ENCODE data around the gene TIE1. TPM values are rescaled to one million over a fixed set of nuclear protein-coding genes. Genes with fewer than 3 reads are reported as not detected.

TIE1 gene
- total RNA-seq, 3 donors from 2014 or later (not counting 1 experiment from before 2014, with no cell fraction given) = 4.5 to 10.7 (median 6.7) TPM

DNA sequence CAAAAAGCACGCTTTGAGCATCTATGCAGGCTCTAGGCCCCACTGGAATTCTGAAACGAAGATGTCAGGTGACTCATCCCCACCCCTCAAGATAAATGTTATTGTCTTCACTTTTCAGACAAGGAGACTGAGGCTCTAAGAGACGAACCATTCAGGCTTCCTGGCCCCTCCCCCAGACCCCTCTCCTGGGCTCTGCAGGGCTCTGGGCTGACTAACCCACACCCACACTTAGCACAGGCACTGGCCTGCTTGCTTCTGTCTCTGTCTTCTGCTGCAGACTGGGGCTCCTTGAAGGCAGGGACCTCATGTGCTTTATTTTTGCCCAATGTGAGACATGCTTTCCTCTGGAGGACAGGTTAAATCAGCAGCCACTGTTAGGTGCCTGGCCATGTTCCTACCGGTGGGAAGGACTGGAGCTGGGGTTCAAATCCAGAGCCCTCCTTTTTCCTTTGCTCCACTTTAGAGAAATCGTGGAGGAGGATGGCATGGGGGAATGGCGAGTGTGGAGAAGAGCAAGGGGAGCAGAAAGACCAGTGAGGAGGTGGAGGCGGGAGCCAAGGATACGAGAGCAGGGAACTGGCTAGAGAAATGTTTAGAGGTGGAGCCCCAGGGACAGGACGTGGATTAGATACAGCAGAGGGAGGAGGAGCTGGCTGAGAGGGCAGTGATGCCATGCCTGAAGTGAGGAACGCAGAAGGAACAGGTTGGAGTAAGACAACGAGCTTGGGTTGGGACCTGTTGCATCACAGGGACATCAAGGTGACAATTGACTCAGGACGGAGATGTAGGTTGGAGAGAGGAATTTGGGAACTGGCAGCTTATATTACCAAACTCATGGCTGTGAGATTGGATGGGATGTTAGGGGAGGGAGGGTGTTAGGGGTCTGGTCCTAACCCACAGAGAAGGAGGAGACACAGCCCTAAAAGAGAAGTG is 29.3 kb upstream of the TIE1 start:
- H3K27me3 Mint-ChIP-seq (ENCODE audit: low read depth in 2 of 2) = peaks cover 0 to 7% of the 10 kb centered on the region in 2 donors
- no peaks in the 10 kb centered on the region for H3K36me3 Mint-ChIP-seq
- WGBS (ENCODE audit: insufficient coverage) = 84% methylated on average over 12 of the region's 12 CpGs
- peak overlapping the region in 1 of 2 donors; percentile 31 for H3K27ac Mint-ChIP-seq
- intact Hi-C loops (cut with micrococcal nuclease) = no loop called here
- Histone ChIP-seq H3K9me3 (ENCODE audit: control insufficient read depth, insufficient read depth, low read length) (no peaks in the 10 kb centered on the region), H3K27me3 (ENCODE audit: control insufficient read depth, insufficient read depth, low read length) (no peaks in the 10 kb centered on the region), H3K4me1 (ENCODE audit: control insufficient read depth, insufficient read depth, low read length) (peaks cover 21% of the 10 kb centered on the region), H3K36me3 (ENCODE audit: control insufficient read depth, insufficient read depth, low read length) (no peaks in the 10 kb centered on the region), H3K4me3 (ENCODE audit: low read length) (no peak overlapping the region), H3K27ac (ENCODE audit: low read length) (no peak overlapping the region)
- TF ChIP-seq CTCF (IDR thresholded peaks at IDR 0.05) = no peak
- peak overlapping the region; percentile 78 for H3K4me3 Mint-ChIP-seq
- DNase-seq (no peak), ATAC-seq (no peak)
- H3K4me1 Mint-ChIP-seq = peaks cover 26 to 38% of the 10 kb centered on the region in 2 donors
- no peaks in the 10 kb centered on the region for H3K9me3 Mint-ChIP-seq

GRCh38 chr1:43272161-43272560 is 28.6 kb upstream of the TIE1 start:
- Mint-ChIP-seq H3K4me3 (no peak overlapping the region), H3K27me3 (ENCODE audit: low read depth in 2 of 2) (peaks cover 0 to 7% of the 10 kb centered on the region in 2 donors), H3K36me3 (no peaks in the 10 kb centered on the region), H3K9me3 (no peaks in the 10 kb centered on the region), H3K4me1 (peaks cover 26 to 38% of the 10 kb centered on the region in 2 donors), H3K27ac (no peak overlapping the region)
- Histone ChIP-seq H3K27ac (ENCODE audit: low read length) (no peak overlapping the region), H3K4me1 (ENCODE audit: control insufficient read depth, insufficient read depth, low read length) (peaks cover 21% of the 10 kb centered on the region), H3K36me3 (ENCODE audit: control insufficient read depth, insufficient read depth, low read length) (no peaks in the 10 kb centered on the region), H3K9me3 (ENCODE audit: control insufficient read depth, insufficient read depth, low read length) (no peaks in the 10 kb centered on the region), H3K4me3 (ENCODE audit: low read length) (no peak overlapping the region), H3K27me3 (ENCODE audit: control insufficient read depth, insufficient read depth, low read length) (no peaks in the 10 kb centered on the region)
- DNase-seq = no peak
- intact Hi-C loops (cut with micrococcal nuclease) = no loop called here
- 89% methylated on average over 9 of the region's 9 CpGs for WGBS (ENCODE audit: insufficient coverage)
- ATAC-seq = no peak
- no peak for TF ChIP-seq CTCF (IDR thresholded peaks at IDR 0.05)

DNA sequence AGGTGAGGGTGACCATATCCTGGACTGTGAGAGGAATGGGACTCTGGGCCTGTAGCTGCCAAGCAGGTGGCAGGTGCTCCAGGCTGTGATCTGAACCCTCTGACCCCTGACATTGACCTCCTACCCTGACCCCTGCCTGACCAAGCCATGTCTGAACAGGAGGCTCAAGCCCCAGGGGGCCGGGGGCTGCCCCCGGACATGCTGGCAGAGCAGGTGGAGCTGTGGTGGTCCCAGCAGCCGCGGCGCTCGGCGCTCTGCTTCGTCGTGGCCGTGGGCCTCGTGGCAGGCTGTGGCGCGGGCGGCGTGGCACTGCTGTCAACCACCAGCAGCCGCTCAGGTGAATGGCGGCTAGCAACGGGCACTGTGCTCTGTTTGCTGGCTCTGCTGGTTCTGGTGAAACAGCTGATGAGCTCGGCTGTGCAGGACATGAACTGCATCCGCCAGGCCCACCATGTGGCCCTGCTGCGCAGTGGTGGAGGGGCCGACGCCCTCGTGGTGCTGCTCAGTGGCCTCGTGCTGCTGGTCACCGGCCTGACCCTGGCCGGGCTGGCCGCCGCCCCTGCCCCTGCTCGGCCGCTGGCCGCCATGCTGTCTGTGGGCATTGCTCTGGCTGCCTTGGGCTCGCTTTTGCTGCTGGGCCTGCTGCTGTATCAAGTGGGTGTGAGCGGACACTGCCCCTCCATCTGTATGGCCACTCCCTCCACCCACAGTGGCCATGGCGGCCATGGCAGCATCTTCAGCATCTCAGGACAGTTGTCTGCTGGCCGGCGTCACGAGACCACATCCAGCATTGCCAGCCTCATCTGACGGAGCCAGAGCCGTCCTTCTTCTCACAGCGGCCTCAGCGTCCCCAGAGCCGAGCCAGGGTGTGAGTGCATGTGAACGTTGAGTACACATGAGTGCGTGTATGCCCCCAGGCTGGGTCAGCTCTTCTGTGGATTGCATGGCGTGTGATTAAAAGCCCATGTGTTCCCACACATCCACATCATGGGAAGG is 27.9 kb upstream of the TIE1 start:
- intact Hi-C loops (cut with micrococcal nuclease) = no loop called here
- H3K4me3 Mint-ChIP-seq = no peak overlapping the region
- no peaks in the 10 kb centered on the region for H3K9me3 ChIP-seq (ENCODE audit: control insufficient read depth, insufficient read depth, low read length)
- no peak overlapping the region for H3K4me3 ChIP-seq (ENCODE audit: low read length)
- no peak overlapping the region for H3K27ac Mint-ChIP-seq
- 96% methylated on average over 46 of the region's 46 CpGs for WGBS (ENCODE audit: insufficient coverage)
- ATAC-seq (no peak), DNase-seq (no peak)
- H3K27me3 Mint-ChIP-seq (ENCODE audit: low read depth in 2 of 2) = peaks cover 0 to 5% of the 10 kb centered on the region in 2 donors
- H3K36me3 ChIP-seq (ENCODE audit: control insufficient read depth, insufficient read depth, low read length) = no peaks in the 10 kb centered on the region
- no peaks in the 10 kb centered on the region for H3K9me3 Mint-ChIP-seq
- peaks cover 21% of the 10 kb centered on the region for H3K4me1 ChIP-seq (ENCODE audit: control insufficient read depth, insufficient read depth, low read length)
- H3K27ac ChIP-seq (ENCODE audit: low read length) = no peak overlapping the region
- no peak for TF ChIP-seq CTCF (IDR thresholded peaks at IDR 0.05)
- H3K27me3 ChIP-seq (ENCODE audit: control insufficient read depth, insufficient read depth, low read length) = no peaks in the 10 kb centered on the region
- peaks cover 26 to 38% of the 10 kb centered on the region in 2 donors for H3K4me1 Mint-ChIP-seq
- no peaks in the 10 kb centered on the region for H3K36me3 Mint-ChIP-seq

Measured in natural killer cell (primary cell).